Measurements from ENCODE around the gene ERMN.

DNA sequence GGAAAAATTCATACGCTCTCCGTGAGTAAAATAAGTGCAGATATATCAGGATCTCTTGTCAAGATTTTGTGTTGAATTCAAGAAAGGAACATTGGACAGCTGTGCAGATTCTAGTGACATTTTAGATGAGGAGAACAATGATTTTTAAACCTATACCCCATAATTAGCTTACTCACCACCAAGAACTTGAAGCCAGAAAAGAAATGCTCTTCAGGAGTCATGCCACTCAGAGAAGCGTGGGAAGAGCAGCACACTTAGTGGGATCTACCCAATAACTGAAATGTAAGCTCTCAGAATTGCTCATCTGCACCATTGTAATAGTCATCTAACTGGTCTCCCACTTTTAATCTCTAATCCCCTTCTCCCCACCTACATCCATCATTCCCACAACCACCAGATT is 9.2 kb upstream of the ERMN start:
- no peak for TF ChIP-seq POLR2A (IDR thresholded peaks at IDR 0.05)
- TF ChIP-seq, protein P1, sequence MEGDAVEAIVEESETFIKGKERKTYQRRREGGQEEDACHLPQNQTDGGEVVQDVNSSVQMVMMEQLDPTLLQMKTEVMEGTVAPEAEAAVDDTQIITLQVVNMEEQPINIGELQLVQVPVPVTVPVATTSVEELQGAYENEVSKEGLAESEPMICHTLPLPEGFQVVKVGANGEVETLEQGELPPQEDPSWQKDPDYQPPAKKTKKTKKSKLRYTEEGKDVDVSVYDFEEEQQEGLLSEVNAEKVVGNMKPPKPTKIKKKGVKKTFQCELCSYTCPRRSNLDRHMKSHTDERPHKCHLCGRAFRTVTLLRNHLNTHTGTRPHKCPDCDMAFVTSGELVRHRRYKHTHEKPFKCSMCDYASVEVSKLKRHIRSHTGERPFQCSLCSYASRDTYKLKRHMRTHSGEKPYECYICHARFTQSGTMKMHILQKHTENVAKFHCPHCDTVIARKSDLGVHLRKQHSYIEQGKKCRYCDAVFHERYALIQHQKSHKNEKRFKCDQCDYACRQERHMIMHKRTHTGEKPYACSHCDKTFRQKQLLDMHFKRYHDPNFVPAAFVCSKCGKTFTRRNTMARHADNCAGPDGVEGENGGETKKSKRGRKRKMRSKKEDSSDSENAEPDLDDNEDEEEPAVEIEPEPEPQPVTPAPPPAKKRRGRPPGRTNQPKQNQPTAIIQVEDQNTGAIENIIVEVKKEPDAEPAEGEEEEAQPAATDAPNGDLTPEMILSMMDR (IDR thresholded peaks at IDR 0.05) = no peak
- TF ChIP-seq POLR2AphosphoS5 (IDR thresholded peaks at IDR 0.05) = no peak

Data from breast epithelium (tissue), 3 donors.